Measurements from ENCODE around the gene MBD4.
A peak's percentile ranks its signal among the peaks of the same experiment; 100 is the strongest.

Gene MBD4

DNA sequence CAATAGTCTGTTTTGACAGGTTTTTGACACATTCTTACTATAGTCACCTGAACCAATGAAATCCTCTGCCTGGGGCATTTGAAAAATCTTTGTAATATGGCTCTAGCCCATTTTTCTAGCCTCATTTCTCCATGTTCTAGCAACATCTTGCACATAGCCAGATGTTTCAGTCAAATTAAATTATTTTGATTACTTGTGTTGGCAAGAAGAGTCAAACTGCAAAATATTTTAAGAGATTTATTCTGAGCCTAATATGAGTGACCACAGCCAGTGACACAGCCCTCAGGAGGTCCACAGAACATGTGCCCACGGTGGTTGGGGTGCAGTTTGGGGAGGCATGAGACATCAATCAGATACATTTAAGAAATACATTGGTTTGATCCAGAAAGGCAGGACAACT, 7.2 kb upstream of the MBD4 start:
- H3K27ac ChIP-seq: peak overlapping the region; percentile 85
- no peak for TF ChIP-seq ZFX (IDR thresholded peaks at IDR 0.05; ENCODE audit: borderline replicate concordance)
- TF ChIP-seq, protein P1, sequence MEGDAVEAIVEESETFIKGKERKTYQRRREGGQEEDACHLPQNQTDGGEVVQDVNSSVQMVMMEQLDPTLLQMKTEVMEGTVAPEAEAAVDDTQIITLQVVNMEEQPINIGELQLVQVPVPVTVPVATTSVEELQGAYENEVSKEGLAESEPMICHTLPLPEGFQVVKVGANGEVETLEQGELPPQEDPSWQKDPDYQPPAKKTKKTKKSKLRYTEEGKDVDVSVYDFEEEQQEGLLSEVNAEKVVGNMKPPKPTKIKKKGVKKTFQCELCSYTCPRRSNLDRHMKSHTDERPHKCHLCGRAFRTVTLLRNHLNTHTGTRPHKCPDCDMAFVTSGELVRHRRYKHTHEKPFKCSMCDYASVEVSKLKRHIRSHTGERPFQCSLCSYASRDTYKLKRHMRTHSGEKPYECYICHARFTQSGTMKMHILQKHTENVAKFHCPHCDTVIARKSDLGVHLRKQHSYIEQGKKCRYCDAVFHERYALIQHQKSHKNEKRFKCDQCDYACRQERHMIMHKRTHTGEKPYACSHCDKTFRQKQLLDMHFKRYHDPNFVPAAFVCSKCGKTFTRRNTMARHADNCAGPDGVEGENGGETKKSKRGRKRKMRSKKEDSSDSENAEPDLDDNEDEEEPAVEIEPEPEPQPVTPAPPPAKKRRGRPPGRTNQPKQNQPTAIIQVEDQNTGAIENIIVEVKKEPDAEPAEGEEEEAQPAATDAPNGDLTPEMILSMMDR (IDR thresholded peaks at IDR 0.05): no peak

DNA sequence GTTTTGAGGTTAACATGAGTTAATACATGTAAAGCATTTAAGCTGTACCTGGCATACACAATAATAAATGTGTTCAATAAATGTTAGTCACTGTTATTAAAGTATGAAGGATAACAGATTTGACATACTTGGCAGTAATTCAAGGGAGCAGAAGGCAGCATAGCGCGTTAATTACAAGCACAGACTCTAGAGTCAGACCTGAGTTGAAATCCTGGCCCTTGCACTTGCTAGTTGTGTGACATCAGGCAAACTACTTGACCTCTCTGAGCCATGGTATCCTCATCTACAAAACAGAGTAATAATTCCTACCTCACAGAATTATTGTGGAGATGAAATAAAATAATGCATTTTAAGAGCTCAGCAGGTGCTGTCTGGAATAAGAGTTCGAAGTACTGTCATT, 5.7 kb upstream of the MBD4 start:
- no peak overlapping the region for H3K27ac ChIP-seq
- TF ChIP-seq ZFX (IDR thresholded peaks at IDR 0.05; ENCODE audit: borderline replicate concordance): no peak
- TF ChIP-seq, protein P1 (IDR thresholded peaks at IDR 0.05): no peak

DNA sequence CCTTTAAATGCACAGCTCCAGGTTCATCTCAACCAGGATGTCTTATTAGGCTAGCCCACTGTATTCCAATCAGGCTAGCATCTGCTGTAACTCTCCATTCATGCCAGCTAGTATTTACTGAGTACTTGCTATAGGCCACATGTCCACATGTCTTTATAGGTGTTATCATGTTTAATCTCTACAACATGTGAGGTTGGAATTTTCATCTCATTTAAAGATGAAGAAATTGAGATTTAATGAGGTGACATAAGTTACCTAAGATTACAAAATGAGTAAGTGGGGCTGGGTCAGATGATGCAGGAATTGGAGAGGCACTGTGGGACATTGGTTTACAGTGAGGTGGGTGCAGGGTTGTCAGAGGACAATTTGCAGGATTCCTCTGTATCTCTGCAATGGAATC, 3.2 kb upstream of the MBD4 start:
- TF ChIP-seq, protein P1 (IDR thresholded peaks at IDR 0.05): no peak
- TF ChIP-seq ZFX (IDR thresholded peaks at IDR 0.05; ENCODE audit: borderline replicate concordance): no peak
- no peak overlapping the region for H3K27ac ChIP-seq

DNA sequence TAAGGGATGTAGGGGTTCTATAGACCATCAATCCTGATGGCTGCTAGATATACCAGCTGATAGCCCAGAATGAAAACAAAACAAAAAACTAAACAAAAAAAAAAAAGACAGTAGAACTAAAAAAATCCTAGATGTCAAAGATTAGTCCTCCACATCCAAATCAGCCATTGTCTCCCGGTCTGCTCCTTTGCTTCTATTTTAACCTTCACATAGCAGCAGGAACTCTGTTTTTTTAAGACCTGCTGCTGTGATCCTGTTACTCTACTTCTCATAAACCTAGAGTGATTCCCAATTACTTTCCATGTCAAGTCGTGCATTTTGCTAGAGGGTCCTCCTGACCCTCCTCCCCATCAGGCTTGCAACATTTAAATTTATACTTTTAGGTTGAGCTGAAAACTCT, 2.7 kb upstream of the MBD4 start:
- no peak overlapping the region for H3K27ac ChIP-seq
- TF ChIP-seq, protein P1 (IDR thresholded peaks at IDR 0.05): no peak
- TF ChIP-seq ZFX (IDR thresholded peaks at IDR 0.05; ENCODE audit: borderline replicate concordance): no peak

DNA sequence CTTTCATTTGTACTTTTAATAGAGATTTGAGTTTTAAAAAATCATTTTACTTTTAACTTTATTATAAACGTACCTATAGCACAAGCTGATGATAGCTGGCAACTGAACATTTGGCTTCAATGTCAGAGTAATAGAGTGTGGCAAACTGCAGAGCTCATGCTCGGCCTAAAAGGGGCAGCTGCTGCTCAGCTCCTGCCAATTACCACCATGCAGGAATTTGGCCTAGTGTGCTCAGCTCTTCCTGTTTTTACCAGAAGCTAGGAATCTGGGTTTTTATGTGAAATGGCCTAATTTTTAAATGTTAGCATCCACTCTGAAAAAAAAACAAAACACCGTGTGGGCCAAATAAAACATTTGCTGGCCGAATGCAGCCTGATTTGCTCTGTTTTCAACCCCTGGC, 2.0 kb upstream of the MBD4 start:
- no peak for TF ChIP-seq ZFX (IDR thresholded peaks at IDR 0.05; ENCODE audit: borderline replicate concordance)
- TF ChIP-seq, protein P1 (IDR thresholded peaks at IDR 0.05): no peak
- H3K27ac ChIP-seq: no peak overlapping the region; the same call in 1 of the 2 replicates

DNA sequence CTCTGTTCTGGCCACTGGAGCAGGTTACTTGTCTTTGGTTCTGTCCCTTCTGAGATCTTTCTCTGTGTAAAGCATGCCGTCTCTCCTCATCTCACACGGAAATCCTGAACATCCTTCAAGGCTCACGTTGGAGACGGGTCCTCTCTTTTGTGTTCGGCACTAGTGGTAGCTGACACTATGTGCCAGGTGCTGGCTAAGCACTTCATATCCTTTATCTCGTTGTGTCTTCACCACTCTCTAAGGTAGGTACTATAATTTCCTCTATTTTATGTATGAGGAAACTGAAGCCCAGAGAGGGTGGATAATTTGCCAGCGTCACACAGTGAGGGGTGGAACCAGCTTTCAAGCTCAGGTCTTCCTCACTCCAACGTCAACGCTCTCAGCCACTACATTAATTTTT, 1.5 kb upstream of the MBD4 start:
- H3K27ac ChIP-seq: peak overlapping the region; percentile 94
- TF ChIP-seq, protein P1 (IDR thresholded peaks at IDR 0.05): no peak
- TF ChIP-seq ZFX (IDR thresholded peaks at IDR 0.05; ENCODE audit: borderline replicate concordance): no peak

DNA sequence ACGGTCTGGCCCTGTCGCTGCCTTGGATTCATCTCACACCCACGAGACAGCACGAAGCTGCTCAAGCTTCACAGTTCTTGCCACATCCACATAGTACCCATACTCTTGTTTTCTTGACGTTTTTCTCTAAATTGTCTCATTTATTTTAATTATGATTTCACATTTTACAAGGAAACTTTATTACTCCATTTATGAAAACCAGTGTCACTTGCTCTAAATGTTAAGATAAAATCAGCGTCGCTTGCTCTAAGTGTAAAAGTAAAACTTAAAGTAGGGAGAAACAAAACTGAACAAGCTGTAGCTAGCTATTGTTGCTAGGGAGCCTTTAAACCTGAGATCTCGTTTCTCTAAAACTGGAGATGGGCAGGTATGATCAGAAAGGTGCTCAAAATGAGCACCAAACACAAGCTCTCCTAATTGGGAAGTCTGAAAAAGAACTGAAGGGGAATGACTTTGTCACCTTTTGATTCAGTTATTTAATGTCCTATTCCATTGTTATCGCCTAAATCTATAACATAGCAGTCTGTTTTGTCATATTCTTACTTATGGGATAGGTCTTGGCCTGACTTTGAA, 956 bp upstream of the MBD4 start:
- TF ChIP-seq, protein P1 (IDR thresholded peaks at IDR 0.05): no peak
- TF ChIP-seq ZFX (IDR thresholded peaks at IDR 0.05; ENCODE audit: borderline replicate concordance): no peak
- peak overlapping the region; percentile 94 for H3K27ac ChIP-seq
